ENCODE results near the gene HDDC2. TPM values are rescaled to one million over a fixed set of nuclear protein-coding genes. Genes with fewer than 3 reads are reported as not detected.

Gene HDDC2
- total RNA-seq, 1 donor from 2014 or later: 83.1 TPM

- no peak for DNase-seq (ENCODE audit: low spot score)
These were observed 32.3 kb downstream of the HDDC2 start for GRCh38 chr6:125269328-125269985.

- DNase-seq (ENCODE audit: low spot score): no peak
These were observed 33.0 kb downstream of the HDDC2 start for GRCh38 chr6:125268765-125269164.

- DNase-seq (ENCODE audit: low spot score): no peak
These were observed 33.8 kb downstream of the HDDC2 start for GRCh38 chr6:125267806-125268523.

- DNase-seq (ENCODE audit: low spot score): no peak
These were observed 37.3 kb downstream of the HDDC2 start for GRCh38 chr6:125264476-125264875.

- no peak for DNase-seq (ENCODE audit: low spot score)
These were observed 39.5 kb downstream of the HDDC2 start for GRCh38 chr6:125262016-125263013.

- no peak for DNase-seq (ENCODE audit: low spot score)
These were observed 42.4 kb downstream of the HDDC2 start for GRCh38 chr6:125259354-125259736.

GRCh38 chr6:125258651-125259353 lies 43.0 kb downstream of the HDDC2 start:
- no peak for DNase-seq (ENCODE audit: low spot score)

GRCh38 chr6:125257351-125257750 lies 44.4 kb downstream of the HDDC2 start:
- no peak for DNase-seq (ENCODE audit: low spot score)

GRCh38 chr6:125255201-125255600 lies 46.6 kb downstream of the HDDC2 start:
- DNase-seq (ENCODE audit: low spot score): no peak

- DNase-seq (ENCODE audit: low spot score): no peak
These were observed 47.4 kb downstream of the HDDC2 start for GRCh38 chr6:125254321-125254720.

GRCh38 chr6:125253881-125254280 lies 47.9 kb downstream of the HDDC2 start:
- no peak for DNase-seq (ENCODE audit: low spot score)

- no peak for DNase-seq (ENCODE audit: low spot score)
These were observed 48.9 kb downstream of the HDDC2 start for GRCh38 chr6:125252891-125253290.

GRCh38 chr6:125251516-125252220 lies 50.1 kb downstream of the HDDC2 start:
- DNase-seq (ENCODE audit: low spot score): no peak

- no peak for DNase-seq (ENCODE audit: low spot score)
These were observed 51.3 kb downstream of the HDDC2 start for GRCh38 chr6:125250511-125250910.

- no peak for DNase-seq (ENCODE audit: low spot score)
These were observed 53.6 kb downstream of the HDDC2 start for GRCh38 chr6:125248136-125248535.

GRCh38 chr6:125246566-125246965 lies 55.2 kb downstream of the HDDC2 start:
- no peak for DNase-seq (ENCODE audit: low spot score)

- no peak for DNase-seq (ENCODE audit: low spot score)
These were observed 56.1 kb downstream of the HDDC2 start for GRCh38 chr6:125245523-125246264.

- DNase-seq (ENCODE audit: low spot score): no peak
These were observed 56.7 kb downstream of the HDDC2 start for GRCh38 chr6:125245109-125245508.

GRCh38 chr6:125237764-125238163 lies 64.0 kb downstream of the HDDC2 start:
- no peak for DNase-seq (ENCODE audit: low spot score)

Data from ureter (tissue), 1 donor.